RWPE2 (cell line): ENCODE measurements around the gene KLF3.

Experiments
- ATAC-seq: fragments of 200-7000 bp; cut with Tn5 transposase; 3 replicates; pipeline ENCODE4 v1.9.1; 2021; ENCODE audit warnings: low read depth
- DNase-seq: peaks from one replicate; pipeline ENCODE4 v3.0.0-alpha.2; 2020; ENCODE audit warnings: low spot score
- H3K27ac ChIP-seq: fragments of 450-650 bp; 2 replicates; pipeline ENCODE4 v1.5.1; 2017; ENCODE audit warnings: mild to moderate bottlenecking; ENCODE audit not compliant: poor library complexity, severe bottlenecking
- H3K27me3 ChIP-seq: fragments of 250-450 bp; sonication (Bioruptor Pico); 2 replicates; pipeline ENCODE4 v1.5.1; 2021; ENCODE audit warnings: mild to moderate bottlenecking, moderate library complexity; ENCODE audit not compliant: insufficient read depth, poor library complexity, severe bottlenecking
- H3K36me3 ChIP-seq: fragments of 250-450 bp; sonication (Bioruptor Pico); 2 replicates; pipeline ENCODE4 v1.5.1; 2020; ENCODE audit warnings: low read depth, mild to moderate bottlenecking, moderate library complexity
- H3K4me1 ChIP-seq: fragments of 250-450 bp; sonication (Bioruptor Pico); 2 replicates; pipeline ENCODE4 v1.5.1; 2021; ENCODE audit warnings: mild to moderate bottlenecking, moderate library complexity; ENCODE audit not compliant: insufficient read depth, poor library complexity, severe bottlenecking
- H3K4me3 ChIP-seq: fragments of 250-450 bp; sonication (Bioruptor Pico); 2 replicates; pipeline ENCODE4 v1.5.1; 2021; ENCODE audit warnings: mild to moderate bottlenecking, moderate library complexity; ENCODE audit not compliant: severe bottlenecking
- H3K9me3 ChIP-seq: fragments of 250-450 bp; sonication (Bioruptor Pico); 2 replicates; pipeline ENCODE4 v1.5.1; 2021; ENCODE audit warnings: mild to moderate bottlenecking, moderate library complexity; ENCODE audit not compliant: severe bottlenecking
- CTCF ChIP-seq: fragments of 450-650 bp; IDR thresholded peaks from one replicate; pipeline ENCODE4 v1.5.1; 2017; ENCODE audit warnings: mild to moderate bottlenecking, moderate library complexity; ENCODE audit not compliant: poor library complexity, severe bottlenecking

KLF3 gene

GRCh38 chr4:38672397-38673129, 8.6 kb downstream of the KLF3 start:
- H3K4me1 ChIP-seq: peaks cover 83% of the 10 kb centered on the region
- H3K4me3 ChIP-seq: no peak overlapping the region
- peak overlapping the region; percentile 91 for H3K27ac ChIP-seq

GRCh38 chr4:38673130-38673978, 9.4 kb downstream of the KLF3 start:
- DNase-seq (peak; percentile 73), ATAC-seq (peak; percentile 70)
- Histone ChIP-seq H3K9me3 (no peaks in the 10 kb centered on the region), H3K36me3 (peaks cover 29% of the 10 kb centered on the region), H3K27me3 (no peaks in the 10 kb centered on the region), H3K27ac (peak overlapping the region; percentile 91), H3K4me1 (peaks cover 75% of the 10 kb centered on the region), H3K4me3 (no peak overlapping the region)
- TF ChIP-seq CTCF: no peak

More at GRCh38 chr4:38672397-38673129, 8.6 kb downstream of the KLF3 start:
- peaks cover 29% of the 10 kb centered on the region for H3K36me3 ChIP-seq
- H3K27me3 ChIP-seq: no peaks in the 10 kb centered on the region
- DNase-seq (no peak), ATAC-seq (peak; percentile 0; the same call in 2 of the 3 replicates)
- no peak for TF ChIP-seq CTCF
- no peaks in the 10 kb centered on the region for H3K9me3 ChIP-seq

GRCh38 chr4:38674258-38675144, 10.5 kb downstream of the KLF3 start:
- Histone ChIP-seq H3K27me3 (no peaks in the 10 kb centered on the region), H3K9me3 (no peaks in the 10 kb centered on the region), H3K27ac (peak overlapping the region; percentile 91), H3K4me1 (peaks cover 64% of the 10 kb centered on the region), H3K36me3 (peaks cover 38% of the 10 kb centered on the region), H3K4me3 (peak overlapping the region; percentile 5)
- DNase-seq (no peak), ATAC-seq (peak; percentile 37)
- TF ChIP-seq CTCF: no peak

GRCh38 chr4:38675146-38676121, 11.4 kb downstream of the KLF3 start:
- peaks cover 57% of the 10 kb centered on the region for H3K4me1 ChIP-seq
- ATAC-seq: peak; percentile 28; the same call in 1 of the 3 replicates
- no peak overlapping the region for H3K4me3 ChIP-seq
- peak overlapping the region; percentile 91 for H3K27ac ChIP-seq
- no peaks in the 10 kb centered on the region for H3K27me3 ChIP-seq
- H3K36me3 ChIP-seq: peaks cover 45% of the 10 kb centered on the region
- peak; percentile 96 for TF ChIP-seq CTCF
- H3K9me3 ChIP-seq: no peaks in the 10 kb centered on the region
- DNase-seq: no peak
